22Rv1 (cell line): ENCODE data around the gene ARMC2.

Experiments
- CTCF ChIP-seq: fragments of 450-650 bp; IDR thresholded peaks from 2 replicates; pipeline ENCODE4 v1.5.1; 2017; ENCODE audit warnings: mild to moderate bottlenecking
- ZFX ChIP-seq: fragments of 450-650 bp; IDR thresholded peaks from 2 replicates; pipeline ENCODE4 v1.6.1; 2017; ENCODE audit warnings: antibody characterized with exemption, borderline replicate concordance

- TF ChIP-seq CTCF (no peak), ZFX (no peak)
Observed at GRCh38 chr6:109019911-109020310, 171.7 kb downstream of the ARMC2 start.
